ENCODE measurements around the gene SENP6.

DNA sequence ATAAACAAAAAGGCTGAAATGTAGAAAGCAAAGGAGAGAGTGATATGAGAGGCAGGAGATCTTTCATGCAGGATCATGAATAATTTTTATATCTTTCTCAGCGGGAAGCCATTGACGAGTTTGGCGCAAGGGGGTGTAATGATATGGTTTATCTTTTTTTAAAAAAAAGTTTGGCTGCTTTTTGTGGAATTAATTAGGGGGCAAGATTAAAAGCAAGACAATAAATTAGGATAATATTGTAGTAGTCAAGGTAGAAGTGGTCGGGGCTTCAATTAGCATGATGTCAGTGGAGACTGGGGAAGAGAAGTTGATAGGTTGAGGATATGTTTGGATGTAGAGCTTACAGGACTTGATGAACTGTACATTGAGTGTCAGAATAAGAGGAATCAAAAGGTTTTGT lies 4.0 kb downstream of the SENP6 start:
- no peak for TF ChIP-seq POLR2AphosphoS5 (IDR thresholded peaks at IDR 0.05; ENCODE audit: borderline replicate concordance, low read depth, low read length)
- TF ChIP-seq EZH2 (IDR thresholded peaks at IDR 0.05): no peak
- no peak for TF ChIP-seq FOXP2 (optimal IDR thresholded peaks at IDR 0.05; ENCODE audit: control extremely low read depth, extremely low read length, insufficient read depth)
